ENCODE data around the gene MRPS34.

MRPS34 gene

DNA sequence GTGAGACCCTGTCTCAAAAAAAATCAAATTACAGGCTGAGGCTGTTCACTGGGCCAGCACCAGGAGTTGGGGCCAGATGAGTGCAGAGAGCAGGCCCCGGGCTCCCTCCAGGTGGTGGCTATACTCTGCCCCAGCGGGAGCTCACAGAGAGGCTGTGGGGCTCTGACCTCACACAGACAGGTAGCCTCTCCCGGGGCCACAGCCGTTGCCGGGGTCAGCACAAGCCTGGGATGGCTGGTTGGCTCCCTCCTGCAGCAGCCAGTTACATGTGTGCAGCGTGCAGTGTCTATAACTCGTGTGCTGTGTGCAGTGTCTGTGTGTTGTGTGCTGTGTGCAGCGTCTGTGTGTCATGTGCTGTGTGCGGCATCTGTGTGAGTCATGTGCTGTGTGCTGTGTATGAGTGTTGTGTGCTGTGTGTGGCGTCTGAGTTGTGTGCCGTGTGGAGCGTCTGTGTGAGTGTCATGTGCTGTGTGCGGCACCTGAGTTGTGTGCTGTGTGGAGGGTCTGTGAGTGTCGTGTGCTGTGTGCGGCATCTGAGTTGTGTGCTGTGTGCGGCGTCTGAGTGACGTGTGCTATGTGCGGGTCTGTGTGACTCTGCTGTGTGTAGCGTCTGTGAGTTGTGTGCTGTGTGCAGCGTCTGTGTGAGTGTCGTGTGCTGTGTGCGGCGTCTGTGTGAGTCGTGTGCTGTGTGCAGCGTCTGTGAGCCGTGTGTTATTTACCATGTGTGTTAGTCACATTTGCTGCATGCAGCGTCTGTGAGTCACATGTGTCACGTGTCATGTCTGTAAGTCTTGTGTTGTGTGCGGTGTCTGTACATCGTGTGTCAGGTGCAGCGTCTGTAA lies 46.1 kb downstream of the MRPS34 start:
- TF ChIP-seq CTCF (IDR thresholded peaks at IDR 0.05; ENCODE audit: low read length, missing control alignments) = no peak

DNA sequence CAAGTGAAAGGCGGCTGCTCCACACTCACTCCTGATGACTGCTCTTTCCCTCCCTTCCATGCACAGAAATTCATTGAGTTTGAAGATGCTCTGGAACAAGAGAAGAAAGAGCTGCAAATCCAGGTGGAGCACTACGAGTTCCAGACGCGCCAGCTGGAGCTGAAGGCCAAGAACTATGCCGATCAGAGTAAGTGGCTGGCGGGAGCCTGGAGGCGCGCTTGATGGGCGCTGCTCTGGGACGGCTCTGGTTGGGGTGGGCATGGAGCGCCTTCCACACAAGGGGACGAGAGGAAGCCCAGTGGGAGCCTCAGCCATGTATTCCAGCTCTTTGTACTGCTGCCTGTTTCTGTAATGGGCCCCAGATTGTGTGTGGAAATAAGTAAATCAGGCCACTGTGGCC lies 48.4 kb downstream of the MRPS34 start:
- no peak overlapping the region for H3K4me3 ChIP-seq (replicated peaks; ENCODE audit: low read depth, low read length)
- no peak for TF ChIP-seq CTCF (IDR thresholded peaks at IDR 0.05; ENCODE audit: low read length, missing control alignments)
- DNase-seq (ENCODE audit: low read depth) = no peak

More for the DNA sequence above, 46.1 kb downstream of the MRPS34 start:
- H3K4me3 ChIP-seq (replicated peaks; ENCODE audit: low read depth, low read length) = no peak overlapping the region
- no peak for DNase-seq (ENCODE audit: low read depth)

DNA sequence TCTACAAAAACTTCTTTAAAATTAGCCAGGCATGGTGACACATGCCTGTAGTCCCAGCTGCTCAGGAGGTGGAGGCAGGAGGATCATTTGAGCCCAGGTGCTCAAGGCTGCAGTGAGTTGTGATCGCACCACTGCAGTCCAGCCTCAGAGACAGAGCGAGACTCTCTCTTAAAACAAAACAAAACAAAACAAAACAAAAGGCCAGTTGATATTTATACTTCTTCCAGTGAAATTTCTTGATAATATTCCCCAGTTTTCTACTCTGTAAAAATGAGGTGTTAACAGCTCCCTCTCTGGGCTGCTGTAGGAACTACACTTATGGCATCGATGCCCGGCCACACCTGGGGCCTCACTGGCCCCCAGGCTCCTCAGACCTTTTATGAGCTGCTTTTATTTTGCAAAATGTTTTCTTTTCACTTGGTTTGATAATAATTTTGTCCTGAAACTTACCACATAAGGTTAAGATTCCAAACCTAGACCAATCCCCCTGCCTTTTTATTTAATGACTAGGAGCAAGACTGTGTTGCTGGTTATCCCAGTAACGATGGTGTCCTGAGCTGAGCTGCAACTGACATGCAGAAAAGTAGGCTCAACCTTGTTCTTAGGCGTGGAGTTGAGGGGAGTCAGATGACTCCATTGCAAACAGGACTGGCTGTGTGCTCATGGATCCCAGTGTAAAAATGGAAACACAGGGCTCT lies 49.3 kb downstream of the MRPS34 start:
- peak; percentile 76 for TF ChIP-seq CTCF (IDR thresholded peaks at IDR 0.05; ENCODE audit: low read length, missing control alignments)
- DNase-seq (ENCODE audit: low read depth) = peak; percentile 54
- H3K4me3 ChIP-seq (replicated peaks; ENCODE audit: low read depth, low read length) = no peak overlapping the region
